Measurements from ENCODE around the gene APOA1.

The APOA1 gene

GRCh38 chr11:116792144-116792868 lies 45.1 kb downstream of the APOA1 start:
- peaks cover 5% of the 10 kb centered on the region for H3K79me2 ChIP-seq (ENCODE audit: insufficient read depth, low read length)
- no peak overlapping the region for H3K4me3 ChIP-seq (ENCODE audit: low read depth in 1 of 2, low read length in 2 of 2)
- H3K27me3 ChIP-seq (ENCODE audit: insufficient read depth, low read length, poor library complexity) = no peaks in the 10 kb centered on the region
- DNase-seq (no peak), ATAC-seq (ENCODE audit: insufficient read depth, low read depth) (no peak)
- H4K20me1 ChIP-seq (ENCODE audit: insufficient read depth, low read length) = no peaks in the 10 kb centered on the region
- H3K4me2 ChIP-seq (ENCODE audit: insufficient read depth, low read length) = no peak overlapping the region
- H3K36me3 ChIP-seq (ENCODE audit: insufficient read depth, low read length) = no peaks in the 10 kb centered on the region
- no peak overlapping the region for H3K9ac ChIP-seq (ENCODE audit: low read depth, low read length)
- H3K9me3 ChIP-seq (ENCODE audit: insufficient read depth, low read length, severe bottlenecking) = no peaks in the 10 kb centered on the region
- TF ChIP-seq EZH2 (IDR thresholded peaks at IDR 0.05; ENCODE audit: borderline replicate concordance, low read depth, low read length, severe bottlenecking) (no peak), CTCF (IDR thresholded peaks at IDR 0.05; ENCODE audit: borderline replicate concordance, extremely low read depth, low read length, poor library complexity, severe bottlenecking) (no peak)
- H3K4me1 ChIP-seq (ENCODE audit: insufficient read depth, low read length) = peaks cover 13% of the 10 kb centered on the region
- no peak overlapping the region for H3K27ac ChIP-seq (ENCODE audit: low read length)
- no peak overlapping the region for H2AFZ ChIP-seq (ENCODE audit: low read depth, low read length)

GRCh38 chr11:116791813-116792143 lies 45.6 kb downstream of the APOA1 start, which contains the start of gene APOA5:
APOA5 (minus strand) TSS chr11:116791879; CDS start chr11:116791860, 19 bp downstream.
- peak within 1 kb of the TSS in 1 of 2 experiments; percentile 29; a peak in 1 of 4 replicates for H3K4me3 ChIP-seq (ENCODE audit: low read depth in 1 of 2, low read length in 2 of 2)
- H2AFZ ChIP-seq (ENCODE audit: low read depth, low read length) = peak within 1 kb of the TSS; percentile 73
- peaks cover 10% of the 10 kb centered on the region for H3K79me2 ChIP-seq (ENCODE audit: insufficient read depth, low read length)
- no peaks in the 10 kb centered on the region for H3K27me3 ChIP-seq (ENCODE audit: insufficient read depth, low read length, poor library complexity)
- no peak for TF ChIP-seq CTCF (IDR thresholded peaks at IDR 0.05; ENCODE audit: borderline replicate concordance, extremely low read depth, low read length, poor library complexity, severe bottlenecking)
- no peak for TF ChIP-seq EZH2 (IDR thresholded peaks at IDR 0.05; ENCODE audit: borderline replicate concordance, low read depth, low read length, severe bottlenecking)
- H4K20me1 ChIP-seq (ENCODE audit: insufficient read depth, low read length) = no peaks in the 10 kb centered on the region
- H3K9me3 ChIP-seq (ENCODE audit: insufficient read depth, low read length, severe bottlenecking) = no peaks in the 10 kb centered on the region
- H3K27ac ChIP-seq (ENCODE audit: low read length) = no peak within 1 kb of the TSS
- no peak within 1 kb of the TSS for H3K9ac ChIP-seq (ENCODE audit: low read depth, low read length)
- peak within 1 kb of the TSS; percentile 37; the same call in 1 of the 2 replicates for H3K4me2 ChIP-seq (ENCODE audit: insufficient read depth, low read length)
- peaks cover 2% of the 10 kb centered on the region; the same call in 1 of the 2 replicates for H3K36me3 ChIP-seq (ENCODE audit: insufficient read depth, low read length)
- DNase-seq = no peak
- no peak for ATAC-seq (ENCODE audit: insufficient read depth, low read depth)
- peaks cover 19% of the 10 kb centered on the region for H3K4me1 ChIP-seq (ENCODE audit: insufficient read depth, low read length)

- Histone ChIP-seq H3K9me3 (ENCODE audit: insufficient read depth, low read length, severe bottlenecking) (no peaks in the 10 kb centered on the region), H3K27ac (ENCODE audit: low read length) (no peak overlapping the region), H3K9ac (ENCODE audit: low read depth, low read length) (no peak overlapping the region), H3K79me2 (ENCODE audit: insufficient read depth, low read length) (peaks cover 16% of the 10 kb centered on the region), H3K4me2 (ENCODE audit: insufficient read depth, low read length) (peak overlapping the region; percentile 37; the same call in 1 of the 2 replicates), H2AFZ (ENCODE audit: low read depth, low read length) (peak overlapping the region; percentile 73), H3K4me1 (ENCODE audit: insufficient read depth, low read length) (peaks cover 24% of the 10 kb centered on the region), H3K4me3 (ENCODE audit: low read depth in 1 of 2, low read length in 2 of 2) (peak overlapping the region in 1 of 2 experiments; percentile 29; a peak in 1 of 4 replicates), H3K27me3 (ENCODE audit: insufficient read depth, low read length, poor library complexity) (no peaks in the 10 kb centered on the region), H4K20me1 (ENCODE audit: insufficient read depth, low read length) (no peaks in the 10 kb centered on the region), H3K36me3 (ENCODE audit: insufficient read depth, low read length) (peaks cover 8% of the 10 kb centered on the region)
- DNase-seq = peak; percentile 77
- TF ChIP-seq CTCF (IDR thresholded peaks at IDR 0.05; ENCODE audit: borderline replicate concordance, extremely low read depth, low read length, poor library complexity, severe bottlenecking) = peak; percentile 92
- no peak for TF ChIP-seq EZH2 (IDR thresholded peaks at IDR 0.05; ENCODE audit: borderline replicate concordance, low read depth, low read length, severe bottlenecking)
- peak; percentile 75 for ATAC-seq (ENCODE audit: insufficient read depth, low read depth)
Observed at GRCh38 chr11:116791002-116791812, 46.2 kb downstream of the APOA1 start.
